ENCODE data around the gene ASTL. TPM values are rescaled to one million over a fixed set of nuclear protein-coding genes. Genes with fewer than 3 reads are reported as not detected.

Gene ASTL
- total and polyA plus RNA-seq, 2 of the 13 experiments (the other 11 are each of a cell fraction or from before 2014, with no cell fraction given): not detected

DNA sequence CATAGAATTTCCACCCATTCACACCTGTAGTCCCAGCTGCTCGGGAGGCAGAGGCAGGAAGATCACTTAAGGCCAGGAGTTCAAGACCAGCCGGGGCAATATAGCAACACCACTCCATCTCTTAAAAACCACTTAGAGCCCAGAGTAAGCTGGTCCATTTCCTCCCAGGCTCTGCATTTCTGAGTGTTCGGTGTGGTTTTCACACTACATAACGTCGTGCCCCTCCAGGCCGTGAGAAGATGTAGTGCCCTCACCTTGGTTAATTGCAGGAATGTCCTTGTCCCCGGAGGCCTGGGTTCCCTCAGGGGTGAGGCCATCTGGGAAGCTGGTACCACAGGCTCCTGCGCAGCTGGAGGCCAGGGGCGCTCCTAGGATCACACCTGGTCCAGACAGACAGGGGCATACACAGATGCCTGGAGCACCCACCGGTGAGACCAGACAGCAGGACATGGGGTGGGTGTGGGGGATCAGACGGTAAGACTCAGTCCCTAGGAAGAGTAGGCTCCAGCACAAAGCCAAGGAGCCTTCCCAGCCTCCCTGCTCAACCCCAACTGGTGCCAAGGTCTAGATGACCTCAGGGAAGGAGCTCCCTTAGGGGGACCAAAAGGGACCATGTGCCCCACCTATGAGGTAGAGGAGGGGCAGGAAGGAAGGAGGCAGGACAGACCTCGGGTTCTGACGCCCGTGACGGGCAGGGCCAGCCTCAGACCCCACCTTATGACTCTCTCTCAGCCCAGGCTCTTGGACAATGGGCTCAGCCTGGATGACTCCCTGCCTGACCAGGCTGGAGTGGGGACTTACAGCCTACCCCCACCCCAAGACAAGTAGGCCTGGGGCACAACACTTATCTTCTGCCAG lies 752 bp downstream of the ASTL start (continued):
- TF ChIP-seq KLF9 (CRISPR knock-in tag; IDR thresholded peaks at IDR 0.05; ENCODE audit: low read depth): no peak
- no peak for TF ChIP-seq ZEB1 (IDR thresholded peaks at IDR 0.05; ENCODE audit: insufficient replicate concordance, low read depth)
- no peak for TF ChIP-seq DR1 (CRISPR knock-in tag; IDR thresholded peaks at IDR 0.05)

DNA sequence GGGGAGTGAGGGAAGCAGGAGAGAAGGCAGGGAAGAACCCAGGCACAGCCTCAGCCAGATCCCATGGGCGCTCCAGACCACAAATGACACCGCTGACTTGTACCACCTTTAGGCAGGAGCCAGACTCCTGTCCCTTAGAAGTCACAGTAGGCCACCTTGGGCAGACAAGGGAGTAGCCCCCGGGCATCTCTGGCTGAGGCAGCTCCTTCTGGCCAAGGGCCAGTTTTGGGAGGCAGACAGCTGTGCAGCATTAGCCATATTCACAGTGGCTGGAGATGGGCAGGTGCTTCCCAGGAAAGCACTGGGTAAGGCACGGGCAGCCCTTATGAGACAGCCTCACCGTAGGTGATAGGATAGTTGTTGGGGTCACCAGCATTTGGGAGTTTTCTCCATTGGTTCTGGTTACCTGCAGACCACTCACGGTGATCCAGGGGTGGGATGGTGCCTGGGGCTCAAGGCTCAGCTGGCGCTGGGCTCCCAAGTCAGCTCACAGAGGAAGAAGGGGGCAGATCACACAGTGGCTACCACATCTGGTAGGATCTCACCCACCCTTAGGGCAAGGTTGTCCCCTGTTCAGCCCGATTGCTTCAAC lies 2.1 kb downstream of the ASTL start:
- Histone ChIP-seq H3K79me2 (ENCODE audit: insufficient read depth, low read length) (no peaks in the 10 kb centered on the region), H3K9me3 (ENCODE audit: low read length) (no peaks in the 10 kb centered on the region), H3K4me2 (ENCODE audit: low read depth, low read length) (no peak overlapping the region), H3K9ac (ENCODE audit: insufficient read depth, low read depth, low read length) (no peak overlapping the region), H3K4me1 (ENCODE audit: insufficient read depth, low read length) (no peaks in the 10 kb centered on the region), H3K27me3 (ENCODE audit: control insufficient read depth in 1 of 2, insufficient read depth in 2 of 2, low read length in 2 of 2) (peaks cover 29 to 73% of the 10 kb centered on the region in 2 experiments), H4K20me1 (ENCODE audit: insufficient read depth, low read length) (no peaks in the 10 kb centered on the region), H3K27ac (ENCODE audit: extremely low read length, insufficient read depth, low read length) (no peak overlapping the region), H2AFZ (ENCODE audit: low read length) (no peak overlapping the region), H3K4me3 (replicated peaks in 1 of 3; ENCODE audit: insufficient read depth in 1 of 3, low read depth in 2 of 3, low read length in 3 of 3) (no peak overlapping the region), H3K36me3 (replicated peaks in 1 of 2; ENCODE audit: control insufficient read depth in 1 of 2, insufficient read depth in 2 of 2, low read length in 2 of 2) (no peaks in the 10 kb centered on the region)
- DNase-seq (ENCODE audit: low spot score) (no peak), ATAC-seq (no peak), FAIRE-seq (no peak)
- in situ Hi-C loops (cut with HindIII; ENCODE audit: extremely low pct_ligation_motif_present, low pct_unique_long_range_greater_than_20kb): loop anchor here (25.0 kb wide), 1 partner anchor 376 kb away; the partner anchor contains the start of gene NEURL3
- no TSS peak for BruUV-seq (replicated peaks)
- CTCF ChIA-PET (ENCODE audit: low intra/inter-chr PET ratio, low total read pairs): interaction anchor here (0.6 kb wide), 1 partner anchor 143 kb away, joined by 3 read pairs; no protein-coding TSS in a partner anchor
- intact Hi-C loops (cut with micrococcal nuclease; ENCODE audit: unreplicated experiment): no loop called here
- POLR2A ChIA-PET: no interaction called here
- no peak for TF ChIP-seq ZBTB4 (CRISPR knock-in tag; IDR thresholded peaks at IDR 0.05; ENCODE audit: borderline replicate concordance)
- TF ChIP-seq FOXO4 (CRISPR knock-in tag; conservative IDR thresholded peaks at IDR 0.05): no peak
- TF ChIP-seq ZNF180 (CRISPR knock-in tag; IDR thresholded peaks at IDR 0.05; ENCODE audit: borderline replicate concordance, low read depth): no peak
- no peak for TF ChIP-seq ZNF496 (CRISPR knock-in tag; IDR thresholded peaks at IDR 0.05; ENCODE audit: insufficient replicate concordance)
- TF ChIP-seq MTA3 (CRISPR knock-in tag; IDR thresholded peaks at IDR 0.05): no peak
- no peak for TF ChIP-seq ATM (IDR thresholded peaks at IDR 0.05; ENCODE audit: borderline replicate concordance)
- 30% methylated on average over 8 of the region's 8 CpGs for WGBS (ENCODE audit: low lambda C conversion rate)
